ENCODE results near the gene PRR35. TPM values are rescaled to one million over a fixed set of nuclear protein-coding genes. Genes with fewer than 3 reads are reported as not detected.

Gene PRR35
- total and polyA plus RNA-seq, 4 donors: not detected

DNA sequence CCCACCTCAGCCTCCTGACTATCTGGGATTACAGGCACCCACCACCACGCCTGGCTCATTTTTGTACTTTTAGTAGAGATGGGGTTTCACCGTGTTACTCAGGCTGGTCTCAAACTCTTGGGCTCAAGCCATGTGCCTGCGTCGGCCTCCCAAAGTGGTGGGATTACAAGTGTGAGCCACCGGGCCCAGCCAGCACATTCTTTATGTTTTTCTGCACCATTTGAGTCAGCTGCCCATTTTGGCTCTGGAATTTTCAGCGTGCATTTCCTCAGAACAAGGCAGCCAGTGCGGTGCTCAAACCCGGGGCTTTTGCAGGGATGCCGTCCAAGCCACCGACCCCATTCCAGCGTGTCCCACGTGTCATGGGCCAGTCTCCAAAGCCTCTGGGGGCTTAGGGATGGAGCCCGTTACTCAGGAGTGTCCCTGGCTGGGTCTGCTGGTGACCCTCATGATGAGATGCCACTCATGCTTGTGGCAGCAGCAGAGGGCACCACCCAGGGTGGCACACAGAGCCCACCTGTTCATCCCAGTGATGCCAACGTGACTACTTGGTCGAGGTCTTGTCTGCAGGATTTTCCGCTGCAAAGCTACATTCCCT lies 26.0 kb downstream of the PRR35 start:
- 62% methylated on average over 16 of the region's 16 CpGs for WGBS
- peaks cover 14 to 57% (median 44%) of the 10 kb centered on the region in 4 donors for H3K4me1 ChIP-seq (ENCODE audit: control insufficient read depth in 4 of 4, insufficient read depth in 4 of 4, low read length in 3 of 4)

GRCh38 chr16:586645-587590 lies 26.7 kb downstream of the PRR35 start:
- DNase-seq (ENCODE audit: low spot score): peak; percentile 46
- Histone ChIP-seq H3K27me3 (ENCODE audit: control insufficient read depth in 4 of 4, insufficient read depth in 4 of 4, low read length in 3 of 4) (no peaks in the 10 kb centered on the region), H3K9me3 (ENCODE audit: control insufficient read depth in 4 of 4, low read length in 3 of 4) (no peaks in the 10 kb centered on the region), H3K4me3 (ENCODE audit: low read depth in 1 of 3, low read length in 3 of 3) (no peak overlapping the region), H3K9ac (ENCODE audit: low read depth in 1 of 2, low read length in 2 of 2) (no peak overlapping the region), H3K36me3 (ENCODE audit: control insufficient read depth in 4 of 4, insufficient read depth in 3 of 4, low read depth in 1 of 4, low read length in 3 of 4) (no peaks in the 10 kb centered on the region), H3K4me1 (ENCODE audit: control insufficient read depth in 4 of 4, insufficient read depth in 4 of 4, low read length in 3 of 4) (peaks cover 17 to 64% (median 50%) of the 10 kb centered on the region in 4 donors), H3K27ac (ENCODE audit: low read depth in 1 of 2, low read length in 2 of 2) (no peak overlapping the region)
- TF ChIP-seq ATF3 (IDR thresholded peaks at IDR 0.05): no peak
- TF ChIP-seq HNF4G (IDR thresholded peaks at IDR 0.05): no peak
- TF ChIP-seq EGR1 (IDR thresholded peaks at IDR 0.05; ENCODE audit: low read depth in 2 of 2): no peak
- no peak for TF ChIP-seq TAF1 (conservative IDR thresholded peaks at IDR 0.05)
- TF ChIP-seq HNF4A (conservative IDR thresholded peaks at IDR 0.05): peak; percentile 56 to 81
- TF ChIP-seq FOXA1 (IDR thresholded peaks at IDR 0.05): no peak
- no peak for TF ChIP-seq YY1 (IDR thresholded peaks at IDR 0.05)
- TF ChIP-seq FOXA2 (IDR thresholded peaks at IDR 0.05): no peak
- peak; percentile 61 for TF ChIP-seq NR2F2 (IDR thresholded peaks at IDR 0.05)
- no peak for TF ChIP-seq JUND (IDR thresholded peaks at IDR 0.05)
- TF ChIP-seq GABPA (IDR thresholded peaks at IDR 0.05 in 1 of 2, conservative IDR thresholded peaks at IDR 0.05 in 1 of 2): no peak
- TF ChIP-seq SP1 (IDR thresholded peaks at IDR 0.05): peak; percentile 56
- peak in 1 of 2 donors; percentile 22 for TF ChIP-seq RAD21 (IDR thresholded peaks at IDR 0.05)
- no peak for TF ChIP-seq MAX (IDR thresholded peaks at IDR 0.05)
- TF ChIP-seq ZBTB33 (IDR thresholded peaks at IDR 0.05): no peak
- TF ChIP-seq, protein P1, sequence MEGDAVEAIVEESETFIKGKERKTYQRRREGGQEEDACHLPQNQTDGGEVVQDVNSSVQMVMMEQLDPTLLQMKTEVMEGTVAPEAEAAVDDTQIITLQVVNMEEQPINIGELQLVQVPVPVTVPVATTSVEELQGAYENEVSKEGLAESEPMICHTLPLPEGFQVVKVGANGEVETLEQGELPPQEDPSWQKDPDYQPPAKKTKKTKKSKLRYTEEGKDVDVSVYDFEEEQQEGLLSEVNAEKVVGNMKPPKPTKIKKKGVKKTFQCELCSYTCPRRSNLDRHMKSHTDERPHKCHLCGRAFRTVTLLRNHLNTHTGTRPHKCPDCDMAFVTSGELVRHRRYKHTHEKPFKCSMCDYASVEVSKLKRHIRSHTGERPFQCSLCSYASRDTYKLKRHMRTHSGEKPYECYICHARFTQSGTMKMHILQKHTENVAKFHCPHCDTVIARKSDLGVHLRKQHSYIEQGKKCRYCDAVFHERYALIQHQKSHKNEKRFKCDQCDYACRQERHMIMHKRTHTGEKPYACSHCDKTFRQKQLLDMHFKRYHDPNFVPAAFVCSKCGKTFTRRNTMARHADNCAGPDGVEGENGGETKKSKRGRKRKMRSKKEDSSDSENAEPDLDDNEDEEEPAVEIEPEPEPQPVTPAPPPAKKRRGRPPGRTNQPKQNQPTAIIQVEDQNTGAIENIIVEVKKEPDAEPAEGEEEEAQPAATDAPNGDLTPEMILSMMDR (IDR thresholded peaks at IDR 0.05; ENCODE audit: low read depth, low read length, missing input control): no peak
- peak; percentile 36 to 67 for TF ChIP-seq RXRA (IDR thresholded peaks at IDR 0.05)
- TF ChIP-seq, protein P2, sequence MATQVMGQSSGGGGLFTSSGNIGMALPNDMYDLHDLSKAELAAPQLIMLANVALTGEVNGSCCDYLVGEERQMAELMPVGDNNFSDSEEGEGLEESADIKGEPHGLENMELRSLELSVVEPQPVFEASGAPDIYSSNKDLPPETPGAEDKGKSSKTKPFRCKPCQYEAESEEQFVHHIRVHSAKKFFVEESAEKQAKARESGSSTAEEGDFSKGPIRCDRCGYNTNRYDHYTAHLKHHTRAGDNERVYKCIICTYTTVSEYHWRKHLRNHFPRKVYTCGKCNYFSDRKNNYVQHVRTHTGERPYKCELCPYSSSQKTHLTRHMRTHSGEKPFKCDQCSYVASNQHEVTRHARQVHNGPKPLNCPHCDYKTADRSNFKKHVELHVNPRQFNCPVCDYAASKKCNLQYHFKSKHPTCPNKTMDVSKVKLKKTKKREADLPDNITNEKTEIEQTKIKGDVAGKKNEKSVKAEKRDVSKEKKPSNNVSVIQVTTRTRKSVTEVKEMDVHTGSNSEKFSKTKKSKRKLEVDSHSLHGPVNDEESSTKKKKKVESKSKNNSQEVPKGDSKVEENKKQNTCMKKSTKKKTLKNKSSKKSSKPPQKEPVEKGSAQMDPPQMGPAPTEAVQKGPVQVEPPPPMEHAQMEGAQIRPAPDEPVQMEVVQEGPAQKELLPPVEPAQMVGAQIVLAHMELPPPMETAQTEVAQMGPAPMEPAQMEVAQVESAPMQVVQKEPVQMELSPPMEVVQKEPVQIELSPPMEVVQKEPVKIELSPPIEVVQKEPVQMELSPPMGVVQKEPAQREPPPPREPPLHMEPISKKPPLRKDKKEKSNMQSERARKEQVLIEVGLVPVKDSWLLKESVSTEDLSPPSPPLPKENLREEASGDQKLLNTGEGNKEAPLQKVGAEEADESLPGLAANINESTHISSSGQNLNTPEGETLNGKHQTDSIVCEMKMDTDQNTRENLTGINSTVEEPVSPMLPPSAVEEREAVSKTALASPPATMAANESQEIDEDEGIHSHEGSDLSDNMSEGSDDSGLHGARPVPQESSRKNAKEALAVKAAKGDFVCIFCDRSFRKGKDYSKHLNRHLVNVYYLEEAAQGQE (IDR thresholded peaks at IDR 0.05): no peak
- 74% methylated on average over 14 of the region's 14 CpGs for WGBS

More for the DNA sequence above, 26.0 kb downstream of the PRR35 start:
- TF ChIP-seq FOXA2 (IDR thresholded peaks at IDR 0.05) (no peak), JUND (IDR thresholded peaks at IDR 0.05) (no peak), EGR1 (IDR thresholded peaks at IDR 0.05; ENCODE audit: low read depth in 2 of 2) (no peak)
- H3K27me3 ChIP-seq (ENCODE audit: control insufficient read depth in 4 of 4, insufficient read depth in 4 of 4, low read length in 3 of 4): no peaks in the 10 kb centered on the region
- H3K27ac ChIP-seq (ENCODE audit: low read depth in 1 of 2, low read length in 2 of 2): no peak overlapping the region
- H3K9me3 ChIP-seq (ENCODE audit: control insufficient read depth in 4 of 4, low read length in 3 of 4): no peaks in the 10 kb centered on the region
- H3K9ac ChIP-seq (ENCODE audit: low read depth in 1 of 2, low read length in 2 of 2): no peak overlapping the region
- no peak for DNase-seq (ENCODE audit: low spot score)
- no peaks in the 10 kb centered on the region for H3K36me3 ChIP-seq (ENCODE audit: control insufficient read depth in 4 of 4, insufficient read depth in 3 of 4, low read depth in 1 of 4, low read length in 3 of 4)
- H3K4me3 ChIP-seq (ENCODE audit: low read depth in 1 of 3, low read length in 3 of 3): no peak overlapping the region
